Suppressor macrophage treated with lipopolysaccharide for 1 hour (primary cell): ENCODE data around the gene SESN2.

ENCODE experiments used
- DNase-seq, 3 donors: peaks; one replicate each; pipeline ENCODE4 v3.0.0-alpha.2; 2020 to 2022

SESN2 gene, protein sequence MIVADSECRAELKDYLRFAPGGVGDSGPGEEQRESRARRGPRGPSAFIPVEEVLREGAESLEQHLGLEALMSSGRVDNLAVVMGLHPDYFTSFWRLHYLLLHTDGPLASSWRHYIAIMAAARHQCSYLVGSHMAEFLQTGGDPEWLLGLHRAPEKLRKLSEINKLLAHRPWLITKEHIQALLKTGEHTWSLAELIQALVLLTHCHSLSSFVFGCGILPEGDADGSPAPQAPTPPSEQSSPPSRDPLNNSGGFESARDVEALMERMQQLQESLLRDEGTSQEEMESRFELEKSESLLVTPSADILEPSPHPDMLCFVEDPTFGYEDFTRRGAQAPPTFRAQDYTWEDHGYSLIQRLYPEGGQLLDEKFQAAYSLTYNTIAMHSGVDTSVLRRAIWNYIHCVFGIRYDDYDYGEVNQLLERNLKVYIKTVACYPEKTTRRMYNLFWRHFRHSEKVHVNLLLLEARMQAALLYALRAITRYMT

DNA sequence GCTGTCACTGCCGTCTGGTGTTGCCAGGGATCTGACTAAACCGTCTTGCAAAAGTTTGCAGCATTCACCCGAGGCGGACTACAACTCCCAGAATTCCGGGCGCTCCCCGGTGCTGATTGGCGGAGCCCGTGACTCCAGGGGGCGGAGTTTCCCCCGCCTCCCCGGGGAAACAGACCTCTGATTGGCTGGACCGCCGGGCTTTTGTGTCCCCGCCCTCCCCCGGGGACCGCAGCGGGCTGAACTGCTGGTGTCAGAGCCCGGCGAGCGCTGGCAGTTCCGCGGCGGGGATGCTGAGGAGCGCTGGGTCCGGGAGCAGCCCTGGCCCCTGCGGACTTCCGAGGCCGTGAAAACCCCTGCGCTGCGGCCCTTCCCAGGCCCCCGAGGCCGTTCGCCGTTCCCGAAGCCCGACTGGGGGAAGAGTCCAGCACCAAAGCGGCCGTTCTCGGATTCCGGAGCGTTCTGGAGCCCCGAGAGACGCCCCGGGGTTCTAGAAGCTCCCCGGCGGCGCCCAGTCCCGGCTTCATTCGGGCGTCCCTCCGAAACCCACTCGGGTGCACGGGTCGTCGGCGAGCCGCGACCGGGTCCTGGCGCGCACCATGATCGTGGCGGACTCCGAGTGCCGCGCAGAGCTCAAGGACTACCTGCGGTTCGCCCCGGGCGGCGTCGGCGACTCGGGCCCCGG, at the start of gene SESN2:
TSS of gene SESN2 (plus strand) at position 267 of the 682 bp plus-strand sequence. CDS start at position 597, 330 bp downstream.
- peak; percentile 100 for DNase-seq

GRCh38 chr1:28209700-28210099, 49.6 kb upstream of the SESN2 start:
- no peak for DNase-seq

GRCh38 chr1:28213315-28213714, 46.0 kb upstream of the SESN2 start:
- DNase-seq: no peak

DNA sequence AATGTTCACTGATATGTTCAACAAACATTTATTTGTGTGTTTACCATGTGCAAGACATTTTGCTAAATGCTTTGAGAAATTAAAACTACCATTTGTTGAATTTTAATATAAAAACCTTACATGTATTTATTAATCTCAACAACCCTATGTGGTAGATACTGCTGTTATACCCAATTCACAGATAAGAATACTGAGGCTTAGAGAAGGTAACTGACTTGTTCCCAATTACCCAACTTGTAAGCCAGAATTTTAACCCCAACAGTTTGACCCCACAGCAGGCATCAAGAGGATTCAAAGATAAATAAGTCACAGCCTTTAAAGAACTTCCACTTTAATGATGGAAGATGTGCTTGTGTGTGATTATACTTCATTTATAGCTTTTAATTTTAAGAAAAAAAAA, 30.2 kb upstream of the SESN2 start:
- DNase-seq: no peak

- no peak for DNase-seq
These were observed 29.3 kb upstream of the SESN2 start for GRCh38 chr1:28229996-28230395.

GRCh38 chr1:28232558-28233263, 26.6 kb upstream of the SESN2 start, which contains the start of gene DNAJC8:
Gene DNAJC8 (minus strand): TSS chr1:28233029. CDS start chr1:28232998, 31 bp downstream.
- peak; percentile 90 to 97 (median 93) for DNase-seq

DNA sequence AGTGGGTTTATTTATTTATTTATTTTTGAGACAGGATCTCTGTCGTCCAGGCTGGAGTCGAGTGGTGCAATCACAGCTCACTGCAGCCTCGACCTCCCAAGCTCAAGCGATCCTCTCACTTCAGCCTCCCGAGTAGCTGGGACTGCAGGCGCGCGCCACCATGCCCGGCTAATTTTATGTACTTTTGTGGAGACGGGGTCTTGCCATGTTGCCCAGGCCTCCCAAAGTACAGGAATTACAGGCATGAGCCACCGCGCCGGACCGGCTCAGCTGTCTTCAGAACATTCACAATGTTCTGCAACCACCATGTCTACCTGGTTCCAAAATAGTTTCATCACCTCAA, 26.1 kb upstream of the SESN2 start:
- DNase-seq: no peak

DNA sequence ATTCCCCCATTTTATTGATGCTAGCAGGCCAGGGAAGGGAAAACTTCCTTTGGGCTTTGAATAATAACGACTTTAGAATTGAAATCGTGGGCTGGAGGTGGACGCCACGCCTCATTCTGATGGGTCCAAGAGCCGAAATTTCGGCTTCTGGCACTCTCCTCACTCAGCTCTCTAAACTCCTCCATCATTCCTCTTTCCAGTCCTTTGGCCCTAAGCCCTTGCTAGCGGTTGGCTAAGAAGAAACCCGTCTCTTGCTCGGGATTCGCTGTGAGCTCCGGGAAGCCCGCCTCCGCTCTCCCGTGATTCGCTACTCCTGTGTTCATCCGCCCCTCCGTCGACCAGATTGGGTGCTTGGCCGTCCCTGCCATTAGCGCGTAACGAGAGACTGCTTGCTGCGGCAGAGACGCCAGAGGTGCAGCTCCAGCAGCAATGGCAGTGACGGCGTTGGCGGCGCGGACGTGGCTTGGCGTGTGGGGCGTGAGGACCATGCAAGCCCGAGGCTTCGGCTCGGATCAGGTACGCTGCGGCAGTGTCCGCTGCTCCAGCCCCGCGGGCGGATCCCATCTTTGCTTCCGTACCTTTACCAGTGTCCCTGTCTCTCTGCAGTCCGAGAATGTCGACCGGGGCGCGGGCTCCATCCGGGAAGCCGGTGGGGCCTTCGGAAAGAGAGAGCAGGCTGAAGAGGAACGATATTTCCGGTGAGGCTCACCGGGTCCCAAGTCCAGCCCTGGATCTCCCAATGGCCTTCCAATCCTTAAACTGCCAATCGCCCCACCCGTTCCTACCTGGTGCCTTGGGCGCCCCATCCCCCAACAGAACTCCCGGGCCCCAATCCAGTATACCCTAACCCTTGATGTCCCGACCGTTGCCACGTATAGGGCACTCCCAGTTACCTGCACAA, 23.3 kb upstream of the SESN2 start, which contains the start of gene ATP5IF1:
TSS of gene ATP5IF1 (plus strand) at position 370 of the 901 bp plus-strand sequence. CDS start at position 430, 60 bp downstream.
- DNase-seq: peak; percentile 97 to 99 (median 98)

DNA sequence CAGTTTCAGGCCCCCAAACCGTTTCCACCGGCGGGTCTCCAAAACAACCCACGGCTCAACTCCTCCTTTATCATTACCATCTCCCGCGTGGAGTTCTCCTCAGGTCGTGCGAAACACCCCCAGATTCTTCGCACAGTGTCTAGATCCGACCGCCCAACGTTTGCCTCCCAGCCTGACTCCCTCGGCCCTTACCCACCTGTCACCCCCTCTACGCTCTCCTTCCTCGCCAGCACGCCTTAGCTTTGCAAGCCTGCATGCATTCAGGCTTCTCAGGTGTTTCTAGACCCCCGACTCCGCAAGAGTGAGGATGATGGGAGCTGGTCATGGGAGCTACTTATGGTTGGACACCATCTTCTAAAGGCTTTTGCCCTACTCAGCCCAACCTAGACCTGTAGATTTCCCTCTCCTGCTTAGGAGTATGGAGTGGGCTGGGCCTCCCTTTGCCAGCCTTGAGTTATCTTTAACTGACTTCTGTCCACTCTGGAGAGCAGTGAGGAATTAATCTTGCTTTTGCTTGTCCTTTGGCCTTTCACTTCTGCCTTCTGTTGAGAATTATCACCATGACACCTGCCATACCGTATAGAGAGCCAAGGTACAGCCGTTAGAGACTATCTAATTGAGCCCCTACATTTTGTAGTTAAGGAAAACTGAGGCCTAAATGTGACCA, 22.5 kb upstream of the SESN2 start:
- no peak for DNase-seq

- DNase-seq: no peak
These were observed 20.3 kb upstream of the SESN2 start for GRCh38 chr1:28239004-28239403.

- DNase-seq: no peak
These were observed 19.3 kb upstream of the SESN2 start for GRCh38 chr1:28240024-28240423.

- DNase-seq: no peak
These were observed 17.6 kb upstream of the SESN2 start for GRCh38 chr1:28241638-28242241.

- no peak for DNase-seq
These were observed 15.5 kb upstream of the SESN2 start for GRCh38 chr1:28243685-28244311.

GRCh38 chr1:28244549-28245251, 14.6 kb upstream of the SESN2 start:
- DNase-seq: no peak

- DNase-seq: no peak
These were observed 12.9 kb upstream of the SESN2 start for GRCh38 chr1:28246427-28246832.

GRCh38 chr1:28247612-28248272, 11.6 kb upstream of the SESN2 start:
- DNase-seq: no peak

DNA sequence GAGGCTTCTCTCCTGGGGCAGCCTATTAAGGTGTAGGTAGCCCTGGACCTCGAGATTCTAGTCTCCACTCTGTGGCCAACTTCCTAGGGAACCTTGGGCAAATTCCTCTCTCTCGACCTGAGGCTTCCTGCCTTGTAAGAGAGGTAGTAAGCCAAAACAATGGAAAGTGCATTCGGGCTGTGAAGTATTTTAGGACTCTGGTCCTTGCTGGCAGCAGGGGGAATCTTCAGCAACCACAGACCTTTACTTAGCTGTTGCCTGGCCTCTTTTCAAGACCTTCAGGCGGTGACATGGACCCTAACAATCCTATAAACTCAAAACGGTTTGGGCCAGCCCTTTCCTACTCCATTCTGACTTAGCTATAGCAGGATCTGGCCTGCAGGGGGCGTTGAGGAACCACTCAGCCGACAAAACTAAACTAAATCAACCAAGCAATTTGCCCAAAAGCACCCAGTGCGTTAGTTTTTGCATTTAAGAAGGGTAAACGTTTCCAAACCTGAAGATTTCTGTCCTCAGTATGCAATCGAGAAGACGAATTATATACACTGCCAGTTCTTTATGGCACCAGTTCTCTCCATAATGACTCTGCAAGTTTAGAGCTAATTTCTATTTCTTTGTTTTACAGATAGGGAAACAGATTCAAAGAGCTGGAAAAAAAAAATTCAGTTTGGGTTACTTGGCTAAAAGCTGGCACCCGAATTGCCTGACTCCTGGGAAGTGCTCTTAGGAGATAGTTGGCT, 10.9 kb upstream of the SESN2 start:
- DNase-seq: peak; percentile 83 to 87 (median 84)

DNA sequence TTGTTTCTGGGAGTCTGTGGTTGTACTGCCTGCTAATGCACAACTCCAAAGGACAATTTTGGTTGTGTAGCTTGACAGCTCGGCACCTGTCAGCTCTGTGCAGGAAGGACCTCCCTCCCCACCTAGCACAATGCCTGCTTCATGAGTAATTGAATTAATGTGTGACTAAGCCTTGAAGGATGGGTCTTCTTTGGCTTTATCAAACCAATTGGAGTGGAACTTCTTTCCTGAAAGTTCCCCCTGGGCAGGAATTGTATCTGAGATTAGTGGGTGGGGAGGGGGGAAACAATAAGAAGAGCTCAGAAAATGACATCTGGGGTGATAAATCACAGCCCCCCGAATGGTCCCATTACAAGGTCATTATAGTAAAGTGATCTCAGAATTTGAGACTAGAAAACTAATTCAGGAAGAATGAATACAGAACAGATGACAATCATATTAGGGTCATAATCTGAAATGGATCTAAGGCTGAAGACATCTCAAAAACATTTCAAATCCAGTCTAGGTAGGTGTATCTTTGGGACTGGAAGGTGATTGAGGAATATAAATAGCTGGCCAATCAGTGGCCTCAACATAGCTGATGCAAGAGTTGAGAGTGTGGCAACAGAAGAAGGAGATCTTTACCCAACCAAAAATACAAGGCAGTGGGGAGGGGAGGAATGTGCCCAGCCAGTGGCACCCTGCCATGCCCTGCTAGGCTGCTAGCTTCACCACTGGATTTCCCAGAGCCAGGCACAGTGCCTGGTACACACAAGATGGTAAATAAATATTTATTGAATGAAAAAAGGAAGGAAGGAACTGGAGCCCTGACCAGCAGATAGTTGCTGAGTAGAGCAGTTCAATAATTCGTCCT, 10.1 kb upstream of the SESN2 start:
- peak in 2 of 3 donors; percentile 44 to 51 for DNase-seq
